PC-9 (cell line): Measurements from ENCODE around the gene UBN2. TPM values are rescaled to one million over a fixed set of nuclear protein-coding genes. Genes with fewer than 3 reads are reported as not detected.

ENCODE experiments used
- BruUV-seq: library from RNA; stranded (reverse); fragments of 400-500 nt; replicated peaks from 2 replicates; lab custom pipeline; 2021; lab: Mats Ljungman, UMichigan
- CTCF ChIA-PET: fragments of 300-600 bp; sonication (Branson Sonifier 250); formaldehyde crosslinking; loops from one replicate; lab custom pipeline; 2022; ENCODE audit warnings: antibody characterized with exemption; lab: Charles Lee
- POLR2A ChIA-PET: fragments of 300-600 bp; sonication (Branson Sonifier 250); formaldehyde crosslinking; loops from one replicate; lab custom pipeline; 2022; ENCODE audit warnings: antibody characterized with exemption; ENCODE audit not compliant: unreplicated experiment; lab: Charles Lee
- DNase-seq, 2 experiments: peaks; one replicate each; pipeline versions ENCODE4 v3.0.0 to v3.0.0-alpha.2; 2015 to 2022; ENCODE audit warnings: mixed read lengths in 1 of 2
- H2AFZ ChIP-seq: fragments of 200-600 bp; sonication (generic); 2 replicates; pipeline ENCODE4 v1.8.1; 2017; ENCODE audit warnings: antibody characterized with exemption
- H3F3A ChIP-seq: fragments of 200-600 bp; sonication (generic); 2 replicates; pipeline ENCODE4 v1.8.1; 2017; ENCODE audit warnings: antibody characterized with exemption, mild to moderate bottlenecking, low read depth; ENCODE audit not compliant: insufficient read depth
- H3K27ac ChIP-seq: fragments of 200-600 bp; sonication (generic); 2 replicates; pipeline ENCODE4 v1.6.1; 2016; ENCODE audit warnings: mixed run types
- H3K27me3 ChIP-seq: fragments of 200-600 bp; sonication (generic); 2 replicates; pipeline ENCODE4 v1.6.1; 2016; ENCODE audit warnings: low read depth, mixed run types; ENCODE audit not compliant: insufficient read depth
- H3K36me3 ChIP-seq: fragments of 200-600 bp; sonication (generic); 2 replicates; pipeline ENCODE4 v1.6.1; 2016; ENCODE audit warnings: low read depth, mixed run types
- H3K4me1 ChIP-seq: fragments of 200-600 bp; sonication (generic); replicated peaks from 2 replicates; pipeline ENCODE4 v1.6.1; 2016; ENCODE audit warnings: mixed run types; ENCODE audit not compliant: insufficient read depth
- H3K4me2 ChIP-seq: fragments of 200-600 bp; sonication (generic); 2 replicates; pipeline ENCODE4 v1.6.1; 2017; ENCODE audit warnings: mixed run types
- H3K4me3 ChIP-seq: fragments of 200-600 bp; sonication (generic); 2 replicates; pipeline ENCODE4 v1.6.1; 2016; ENCODE audit warnings: mixed run types
- H3K79me2 ChIP-seq: fragments of 200-600 bp; sonication (generic); 2 replicates; pipeline ENCODE4 v1.6.1; 2017; ENCODE audit warnings: low read depth, mixed run types
- H3K9me2 ChIP-seq: fragments of 200-600 bp; sonication (generic); 2 replicates; pipeline ENCODE4 v1.8.1; 2017; ENCODE audit warnings: mild to moderate bottlenecking; ENCODE audit not compliant: insufficient read depth
- H3K9me3 ChIP-seq: fragments of 200-600 bp; sonication (generic); 2 replicates; pipeline ENCODE4 v1.8.1; 2016; ENCODE audit warnings: low read depth; ENCODE audit not compliant: insufficient read depth
- H4K20me1 ChIP-seq: fragments of 200-600 bp; sonication (generic); 2 replicates; pipeline ENCODE4 v1.8.1; 2017; ENCODE audit not compliant: insufficient read depth
- EZH2 ChIP-seq: fragments of 200-600 bp; sonication (generic); IDR thresholded peaks from 2 replicates; pipeline ENCODE4 v1.8.0; 2017; ENCODE audit warnings: antibody characterized with exemption, low read depth
- intact Hi-C: fragments of 100-400 bp; cut with micrococcal nuclease; formaldehyde crosslinking; loops from one replicate; pipeline ENCODE4 v1.10.0; 2022; ENCODE audit not compliant: unreplicated experiment
- total RNA-seq: library from RNA; stranded (reverse); gene quantifications from 2 replicates; pipeline ENCODE4 v1.2.3, GENCODE V29; 2021
- TF ChIP-seq, protein P1 (sequence below): fragments of 200-600 bp; sonication (generic); conservative IDR thresholded peaks from 2 replicates; pipeline ENCODE4 v1.6.1; 2017; ENCODE audit warnings: mixed run types, antibody characterized with exemption, mild to moderate bottlenecking, moderate library complexity

The UBN2 gene
- total RNA-seq, 1 experiment from 2014 or later, result 34.1 TPM

DNA sequence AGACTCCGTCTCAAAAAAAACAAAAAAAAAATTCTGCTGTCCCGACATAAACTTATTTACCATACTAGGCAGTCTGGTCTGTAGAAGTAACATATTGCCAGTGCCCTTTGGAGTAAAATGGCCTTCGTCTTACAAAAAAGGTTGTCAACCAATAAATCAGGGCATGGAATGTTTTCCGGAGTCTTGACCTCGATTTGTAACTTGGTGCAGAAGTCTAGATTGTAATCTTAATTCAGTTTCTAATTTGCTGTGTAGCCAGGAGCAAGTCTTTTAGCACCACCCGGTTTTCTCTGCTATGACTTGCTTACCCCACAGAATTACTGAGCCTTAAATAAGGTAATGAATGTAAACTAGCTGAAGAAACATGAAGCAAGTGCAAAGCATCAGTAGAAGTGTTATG is 23.2 kb downstream of the UBN2 start:
- POLR2A ChIA-PET, result no interaction called here

DNA sequence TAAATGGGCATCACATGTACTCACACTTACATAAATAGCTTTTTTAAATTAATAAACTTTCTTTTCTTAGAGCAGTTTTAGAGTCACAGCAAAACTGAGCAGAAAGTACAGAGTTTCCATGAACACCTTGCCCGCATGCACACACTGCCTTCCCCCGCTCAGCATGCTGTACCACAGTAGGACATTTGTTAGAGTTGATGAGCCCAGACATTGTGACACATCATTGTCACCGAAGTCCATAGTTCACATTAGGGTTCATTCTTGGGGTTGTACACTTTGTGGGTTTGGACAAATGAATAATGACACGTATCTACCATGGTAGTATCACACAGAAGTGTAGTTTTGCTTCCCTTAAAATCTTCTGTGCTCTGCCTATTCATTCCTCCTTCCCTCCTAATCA is 23.7 kb downstream of the UBN2 start:
- intact Hi-C loops, result loop anchor here (5.0 kb wide), 1 partner anchor 38 kb away; no protein-coding TSS in a partner anchor
- Histone ChIP-seq H3F3A (no peaks in the 10 kb centered on the region), H3K79me2 (no peaks in the 10 kb centered on the region), H3K9me2 (no peaks in the 10 kb centered on the region), H4K20me1 (peaks cover 10% of the 10 kb centered on the region; the same call in 1 of the 2 replicates), H3K4me2 (no peak overlapping the region), H3K27me3 (no peaks in the 10 kb centered on the region), H3K4me1 (no peaks in the 10 kb centered on the region), H2AFZ (no peak overlapping the region), H3K27ac (no peak overlapping the region), H3K4me3 (no peak overlapping the region), H3K9me3 (no peaks in the 10 kb centered on the region), H3K36me3 (peaks cover 35% of the 10 kb centered on the region)
- CTCF ChIA-PET, result no interaction called here
- POLR2A ChIA-PET, result no interaction called here
- TF ChIP-seq EZH2, result no peak
- TF ChIP-seq, protein P1, sequence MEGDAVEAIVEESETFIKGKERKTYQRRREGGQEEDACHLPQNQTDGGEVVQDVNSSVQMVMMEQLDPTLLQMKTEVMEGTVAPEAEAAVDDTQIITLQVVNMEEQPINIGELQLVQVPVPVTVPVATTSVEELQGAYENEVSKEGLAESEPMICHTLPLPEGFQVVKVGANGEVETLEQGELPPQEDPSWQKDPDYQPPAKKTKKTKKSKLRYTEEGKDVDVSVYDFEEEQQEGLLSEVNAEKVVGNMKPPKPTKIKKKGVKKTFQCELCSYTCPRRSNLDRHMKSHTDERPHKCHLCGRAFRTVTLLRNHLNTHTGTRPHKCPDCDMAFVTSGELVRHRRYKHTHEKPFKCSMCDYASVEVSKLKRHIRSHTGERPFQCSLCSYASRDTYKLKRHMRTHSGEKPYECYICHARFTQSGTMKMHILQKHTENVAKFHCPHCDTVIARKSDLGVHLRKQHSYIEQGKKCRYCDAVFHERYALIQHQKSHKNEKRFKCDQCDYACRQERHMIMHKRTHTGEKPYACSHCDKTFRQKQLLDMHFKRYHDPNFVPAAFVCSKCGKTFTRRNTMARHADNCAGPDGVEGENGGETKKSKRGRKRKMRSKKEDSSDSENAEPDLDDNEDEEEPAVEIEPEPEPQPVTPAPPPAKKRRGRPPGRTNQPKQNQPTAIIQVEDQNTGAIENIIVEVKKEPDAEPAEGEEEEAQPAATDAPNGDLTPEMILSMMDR, result no peak
- DNase-seq, result no peak
- BruUV-seq, result no TSS peak

More for the DNA sequence above, 23.2 kb downstream of the UBN2 start:
- no peak for DNase-seq
- H3K36me3 ChIP-seq, result peaks cover 32% of the 10 kb centered on the region
- H3K4me3 ChIP-seq, result no peak overlapping the region
- no peak for TF ChIP-seq EZH2
- intact Hi-C loops, result no loop called here
- no peak overlapping the region for H3K4me2 ChIP-seq
- H3K9me3 ChIP-seq, result no peaks in the 10 kb centered on the region
- H3K4me1 ChIP-seq, result no peaks in the 10 kb centered on the region
- no peaks in the 10 kb centered on the region for H3K27me3 ChIP-seq
- H3K79me2 ChIP-seq, result no peaks in the 10 kb centered on the region
- BruUV-seq, result no TSS peak
- no peak overlapping the region for H3K27ac ChIP-seq
- CTCF ChIA-PET, result no interaction called here
- H3F3A ChIP-seq, result no peaks in the 10 kb centered on the region
- H4K20me1 ChIP-seq, result peaks cover 14% of the 10 kb centered on the region; the same call in 1 of the 2 replicates
- H2AFZ ChIP-seq, result no peak overlapping the region
- H3K9me2 ChIP-seq, result no peaks in the 10 kb centered on the region

DNA sequence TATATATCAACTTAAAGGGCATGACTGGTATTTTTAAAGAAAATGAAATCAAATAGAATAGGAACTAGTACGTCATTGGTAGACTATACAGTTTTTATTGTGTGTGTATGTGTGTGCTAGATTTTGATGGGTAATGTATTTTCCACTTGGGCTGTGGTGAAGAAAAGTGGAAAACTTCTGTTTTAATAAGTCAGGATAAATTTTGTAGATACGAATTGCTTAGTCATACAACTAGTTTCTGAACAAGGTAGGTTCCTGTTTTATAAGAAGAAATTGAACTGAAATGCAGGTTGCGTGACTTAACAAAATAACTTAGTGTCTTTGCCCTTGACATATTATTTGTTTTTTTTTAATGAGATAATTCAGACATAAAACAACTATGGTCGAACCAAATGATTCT is 24.3 kb downstream of the UBN2 start:
- H3K9me2 ChIP-seq, result no peaks in the 10 kb centered on the region
- DNase-seq, result no peak
- peaks cover 10% of the 10 kb centered on the region; the same call in 1 of the 2 replicates for H4K20me1 ChIP-seq
- H3K27me3 ChIP-seq, result no peaks in the 10 kb centered on the region
- H3K36me3 ChIP-seq, result peaks cover 39% of the 10 kb centered on the region
- no peak overlapping the region for H3K4me2 ChIP-seq
- H2AFZ ChIP-seq, result no peak overlapping the region
- H3K9me3 ChIP-seq, result no peaks in the 10 kb centered on the region
- intact Hi-C loops, result loop anchor here (5.0 kb wide), 1 partner anchor 37 kb away; no protein-coding TSS in a partner anchor
- no peak for TF ChIP-seq EZH2
- TF ChIP-seq, protein P1, result no peak
- H3K4me1 ChIP-seq, result no peaks in the 10 kb centered on the region
- no TSS peak for BruUV-seq
- H3K79me2 ChIP-seq, result no peaks in the 10 kb centered on the region
- ChIA-PET POLR2A (interaction anchor here (0.6 kb wide), 1 partner anchor 226 kb away, joined by 6 read pairs; no protein-coding TSS in a partner anchor), CTCF (no interaction called here)
- H3K27ac ChIP-seq, result no peak overlapping the region
- H3F3A ChIP-seq, result no peaks in the 10 kb centered on the region
- no peak overlapping the region for H3K4me3 ChIP-seq
